SK-N-SH treated with all-trans-retinoic acid at 6 μM for 48 hours (cell line): ENCODE measurements around the gene MLYCD.

Source experiments
- ATAC-seq: fragments of 200-7000 bp; cut with Tn5 transposase; 3 replicates; pipeline ENCODE4 v1.9.1; 2020; ENCODE audit warnings: mild to moderate bottlenecking, moderate library complexity
- ARNTL ChIP-seq: fragments of 450-650 bp; formaldehyde crosslinking; IDR thresholded peaks from 2 replicates; pipeline ENCODE4 v1.5.0; 2020; ENCODE audit warnings: low read depth, mild to moderate bottlenecking, moderate library complexity, borderline replicate concordance
- BACH2 ChIP-seq: fragments of 250-450 bp; sonication (Bioruptor Pico); IDR thresholded peaks from 2 replicates; pipeline ENCODE4 v1.9.0; 2021; ENCODE audit warnings: mild to moderate bottlenecking, borderline replicate concordance
- CREB5 ChIP-seq: fragments of 250-450 bp; sonication (Bioruptor Pico); IDR thresholded peaks from 2 replicates; pipeline ENCODE4 v1.5.1; 2020; ENCODE audit warnings: low read depth, mild to moderate bottlenecking, moderate library complexity
- ESRRG ChIP-seq: fragments of 250-450 bp; sonication (Bioruptor Pico); IDR thresholded peaks from 2 replicates; pipeline ENCODE4 v1.6.1; 2021; ENCODE audit warnings: mild to moderate bottlenecking
- GLIS3 ChIP-seq: fragments of 250-450 bp; sonication (Bioruptor Pico); IDR thresholded peaks from 2 replicates; pipeline ENCODE4 v1.5.0; 2020; ENCODE audit warnings: mild to moderate bottlenecking, moderate library complexity
- ISL1 ChIP-seq: fragments of 250-450 bp; sonication (Bioruptor Pico); IDR thresholded peaks from 2 replicates; pipeline ENCODE4 v2.1.2; 2022; ENCODE audit warnings: mild to moderate bottlenecking, moderate library complexity
- OSR1 ChIP-seq: fragments of 250-450 bp; sonication (Bioruptor Pico); IDR thresholded peaks from 2 replicates; pipeline ENCODE4 v1.8.0; 2022; ENCODE audit warnings: moderate library complexity, mild to moderate bottlenecking, inconsistent platforms
- PATZ1 ChIP-seq: fragments of 250-450 bp; sonication (Bioruptor Pico); IDR thresholded peaks from 2 replicates; pipeline ENCODE4 v1.8.0; 2020; ENCODE audit warnings: mild to moderate bottlenecking, moderate library complexity, borderline replicate concordance
- POU6F1 ChIP-seq: fragments of 250-450 bp; sonication (Bioruptor Pico); IDR thresholded peaks from 2 replicates; pipeline ENCODE4 v1.8.0; 2021; ENCODE audit warnings: low read depth, mild to moderate bottlenecking, moderate library complexity, borderline replicate concordance
- PPARA ChIP-seq: fragments of 250-450 bp; sonication (Bioruptor Pico); IDR thresholded peaks from 2 replicates; pipeline ENCODE4 v1.5.0; 2020; ENCODE audit warnings: mild to moderate bottlenecking, borderline replicate concordance
- RARB ChIP-seq: fragments of 250-450 bp; sonication (Bioruptor Pico); IDR thresholded peaks from 2 replicates; pipeline ENCODE4 v1.8.0; 2021; ENCODE audit warnings: mild to moderate bottlenecking, moderate library complexity
- SNAI2 ChIP-seq: fragments of 250-450 bp; sonication (Bioruptor Pico); IDR thresholded peaks from 2 replicates; pipeline ENCODE4 v1.5.0; 2020; ENCODE audit warnings: mild to moderate bottlenecking, moderate library complexity
- TCF4 ChIP-seq: fragments of 250-450 bp; sonication (Bioruptor Pico); IDR thresholded peaks from 2 replicates; pipeline ENCODE4 v1.8.0; 2021; ENCODE audit warnings: mild to moderate bottlenecking, moderate library complexity, borderline replicate concordance
- TOX ChIP-seq: fragments of 250-450 bp; sonication (Bioruptor Pico); IDR thresholded peaks from 2 replicates; pipeline ENCODE4 v1.8.0; 2021; ENCODE audit warnings: mild to moderate bottlenecking, moderate library complexity, borderline replicate concordance
- ZC3H10 ChIP-seq: fragments of 250-450 bp; sonication (Bioruptor Pico); IDR thresholded peaks from 2 replicates; pipeline ENCODE4 v1.5.1; 2021; ENCODE audit warnings: mild to moderate bottlenecking, moderate library complexity
- ZFP3 ChIP-seq: fragments of 250-450 bp; sonication (Bioruptor Pico); IDR thresholded peaks from 2 replicates; pipeline ENCODE4 v1.5.0; 2020; ENCODE audit warnings: mild to moderate bottlenecking, moderate library complexity
- ZFP30 ChIP-seq: fragments of 450-650 bp; formaldehyde crosslinking; IDR thresholded peaks from 2 replicates; pipeline ENCODE4 v1.5.0; 2022; ENCODE audit warnings: mild to moderate bottlenecking, moderate library complexity
- ZNF565 ChIP-seq: fragments of 450-650 bp; formaldehyde crosslinking; conservative IDR thresholded peaks from 2 replicates; pipeline ENCODE4 v1.5.0; 2020; ENCODE audit warnings: low read depth, mild to moderate bottlenecking, moderate library complexity
- ZNF70 ChIP-seq: fragments of 450-650 bp; formaldehyde crosslinking; IDR thresholded peaks from 2 replicates; pipeline ENCODE4 v1.5.0; 2020; ENCODE audit warnings: mild to moderate bottlenecking, moderate library complexity
- ZNF8 ChIP-seq: fragments of 450-650 bp; formaldehyde crosslinking; IDR thresholded peaks from 2 replicates; pipeline ENCODE4 v1.5.0; 2020; ENCODE audit warnings: mild to moderate bottlenecking, moderate library complexity

Gene MLYCD

GRCh38 chr16:83899978-83900377 lies 1.1 kb downstream of the MLYCD start:
- TF ChIP-seq PPARA (no peak), ZNF8 (CRISPR knock-in tag) (no peak), CREB5 (CRISPR knock-in tag) (no peak), ZFP3 (CRISPR knock-in tag) (no peak), TCF4 (no peak)
- ATAC-seq = no peak

GRCh38 chr16:83900571-83900970 lies 1.7 kb downstream of the MLYCD start:
- TF ChIP-seq TCF4 (no peak), TOX (CRISPR knock-in tag) (no peak), ZFP3 (CRISPR knock-in tag) (no peak), ISL1 (CRISPR knock-in tag) (no peak), ARNTL (no peak), ZC3H10 (CRISPR knock-in tag) (no peak)
- no peak for ATAC-seq

DNA sequence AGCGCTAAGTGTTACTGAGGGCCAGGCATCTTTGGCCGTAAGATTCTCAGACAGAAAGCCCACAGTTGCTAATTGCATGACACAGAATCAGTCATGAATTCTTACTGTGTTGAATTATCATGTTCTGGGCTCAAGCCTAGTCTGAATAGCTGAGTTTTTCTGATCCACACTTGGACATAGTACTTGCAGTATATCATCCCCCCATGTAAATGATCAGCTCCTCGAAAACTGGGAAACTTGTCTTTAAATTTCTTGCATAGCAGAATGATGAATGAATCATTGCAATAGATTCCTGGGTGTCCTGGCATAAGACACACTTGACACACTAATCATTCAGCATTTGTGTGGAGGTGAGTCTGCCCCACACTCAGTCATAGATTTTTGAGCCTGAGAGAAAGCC lies 2.2 kb downstream of the MLYCD start:
- TF ChIP-seq RARB (CRISPR knock-in tag) (no peak), ZNF8 (CRISPR knock-in tag) (no peak), ISL1 (CRISPR knock-in tag) (no peak), CREB5 (CRISPR knock-in tag) (no peak), ARNTL (no peak)
- ATAC-seq = no peak

DNA sequence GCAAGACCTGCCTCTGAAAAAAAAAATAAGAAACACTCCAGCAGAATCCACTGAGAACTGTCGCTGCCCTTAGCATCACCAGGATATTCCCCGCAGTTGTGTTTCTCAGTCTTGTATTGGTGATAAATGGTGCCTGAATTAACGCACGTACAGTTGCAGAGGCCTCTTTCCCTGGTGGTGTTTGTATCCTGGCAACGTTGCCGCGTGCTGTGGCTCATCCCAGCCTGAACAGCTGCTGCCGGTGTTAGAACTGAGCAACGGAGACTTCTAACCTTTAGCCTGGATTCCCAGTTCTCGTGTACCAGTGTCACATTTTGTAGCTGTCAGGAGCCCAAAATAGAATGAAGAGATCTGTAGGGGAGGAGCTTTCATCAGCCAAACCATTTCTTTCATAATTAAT lies 4.8 kb downstream of the MLYCD start:
- no peak for TF ChIP-seq ZNF8 (CRISPR knock-in tag)
- TF ChIP-seq ESRRG = no peak
- TF ChIP-seq ZNF565 = no peak
- ATAC-seq = no peak

GRCh38 chr16:83906683-83907082 lies 7.8 kb downstream of the MLYCD start:
- no peak for ATAC-seq
- TF ChIP-seq ZFP30 = no peak
- no peak for TF ChIP-seq TCF4
- TF ChIP-seq ZNF8 (CRISPR knock-in tag) = no peak
- TF ChIP-seq POU6F1 (CRISPR knock-in tag) = no peak
- TF ChIP-seq ZFP3 (CRISPR knock-in tag) = no peak
- TF ChIP-seq ESRRG = no peak
- TF ChIP-seq ZNF565 = no peak
- TF ChIP-seq PATZ1 (CRISPR knock-in tag) = no peak
- no peak for TF ChIP-seq GLIS3 (CRISPR knock-in tag)

DNA sequence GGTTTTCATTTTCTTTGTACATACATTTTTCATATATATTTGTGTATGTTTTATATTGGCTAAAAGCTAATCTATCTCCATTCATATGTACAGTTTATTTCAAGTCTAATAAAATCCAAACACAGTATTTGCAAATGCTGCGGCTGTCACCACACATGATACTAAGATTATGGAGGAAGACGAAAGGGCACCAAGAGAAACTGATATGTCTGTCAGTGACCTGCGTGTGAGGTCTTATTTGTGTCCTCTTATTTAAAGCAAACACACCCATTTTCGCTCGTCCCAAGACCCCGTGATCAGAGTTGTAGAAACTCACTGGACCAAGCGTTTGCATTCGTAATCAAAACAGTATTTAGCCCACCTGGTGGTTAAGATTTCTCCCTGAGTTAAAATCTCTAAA lies 8.2 kb downstream of the MLYCD start:
- no peak for ATAC-seq
- TF ChIP-seq OSR1 (CRISPR knock-in tag) = no peak
- no peak for TF ChIP-seq SNAI2 (CRISPR knock-in tag)
- TF ChIP-seq TCF4 = no peak
- TF ChIP-seq, all 23 proteins: peak for 0

GRCh38 chr16:83907631-83908250 lies 8.8 kb downstream of the MLYCD start:
- ATAC-seq = no peak
- TF ChIP-seq SNAI2 (CRISPR knock-in tag) = no peak
- TF ChIP-seq BACH2 (CRISPR knock-in tag) = no peak
- TF ChIP-seq PATZ1 (CRISPR knock-in tag) = no peak
- no peak for TF ChIP-seq ZFP3 (CRISPR knock-in tag)
- TF ChIP-seq ZNF70 (CRISPR knock-in tag) = no peak
- no peak for TF ChIP-seq ZNF565
- no peak for TF ChIP-seq CREB5 (CRISPR knock-in tag)
- TF ChIP-seq TCF4 = no peak
- no peak for TF ChIP-seq GLIS3 (CRISPR knock-in tag)
- no peak for TF ChIP-seq POU6F1 (CRISPR knock-in tag)
- TF ChIP-seq ZFP30 = no peak
